Fibroblast of skin of right quadriceps (primary cell): ENCODE results near the gene OTOF.

Experiments used
- DNase-seq: peaks from one replicate; pipeline ENCODE4 v3.0.0-alpha.2; 2013

Gene OTOF

GRCh38 chr2:26444236-26444635 is 33.7 kb downstream of the OTOF start:
- no peak for DNase-seq

- DNase-seq = no peak
These were observed 35.2 kb downstream of the OTOF start for GRCh38 chr2:26442707-26443106.

- DNase-seq = no peak
These were observed 35.6 kb downstream of the OTOF start for GRCh38 chr2:26442301-26442700.

- DNase-seq = peak; percentile 5
These were observed 39.0 kb downstream of the OTOF start for GRCh38 chr2:26438926-26439325.

DNA sequence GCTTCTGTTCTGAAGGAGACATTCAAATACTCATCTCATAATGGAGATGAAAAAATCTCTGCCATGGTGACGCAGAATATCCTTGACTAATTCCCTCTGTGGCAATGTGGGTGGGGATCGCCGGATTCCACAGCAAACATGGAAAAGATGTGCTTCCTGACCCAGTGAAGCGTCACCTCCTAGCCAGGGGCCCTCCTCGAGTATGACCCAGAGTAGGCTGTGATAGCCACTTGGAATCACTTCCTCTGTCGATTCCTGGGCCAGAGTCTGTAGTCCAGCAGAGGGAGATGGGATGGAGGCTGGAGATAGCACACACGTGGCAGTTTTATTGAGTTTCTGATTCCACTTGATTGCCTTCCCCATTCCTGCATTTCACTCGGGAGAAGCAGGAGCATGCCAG is 39.4 kb downstream of the OTOF start:
- DNase-seq = peak; percentile 40

- DNase-seq = no peak
These were observed 42.8 kb downstream of the OTOF start for GRCh38 chr2:26435106-26435505.

DNA sequence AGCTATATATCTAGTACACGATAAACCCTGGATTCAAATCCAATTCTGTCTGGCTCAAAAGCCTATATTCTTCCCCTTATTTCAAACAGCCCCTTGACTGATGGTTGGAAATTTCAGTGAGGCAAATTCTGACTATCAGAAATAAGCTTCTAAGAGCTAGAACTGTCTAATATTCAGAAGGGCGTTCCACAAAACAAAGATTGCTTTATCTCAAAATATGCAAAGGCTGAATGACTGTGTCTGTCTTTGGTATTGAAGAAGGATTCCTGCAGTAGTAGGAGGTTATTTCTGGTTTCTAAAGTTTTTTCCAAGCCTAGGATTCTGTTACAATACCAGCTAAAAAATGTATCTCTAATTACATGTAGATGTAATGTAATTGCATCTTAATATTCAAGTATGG is 45.1 kb downstream of the OTOF start:
- no peak for DNase-seq

GRCh38 chr2:26432363-26432762 is 45.6 kb downstream of the OTOF start:
- no peak for DNase-seq

DNA sequence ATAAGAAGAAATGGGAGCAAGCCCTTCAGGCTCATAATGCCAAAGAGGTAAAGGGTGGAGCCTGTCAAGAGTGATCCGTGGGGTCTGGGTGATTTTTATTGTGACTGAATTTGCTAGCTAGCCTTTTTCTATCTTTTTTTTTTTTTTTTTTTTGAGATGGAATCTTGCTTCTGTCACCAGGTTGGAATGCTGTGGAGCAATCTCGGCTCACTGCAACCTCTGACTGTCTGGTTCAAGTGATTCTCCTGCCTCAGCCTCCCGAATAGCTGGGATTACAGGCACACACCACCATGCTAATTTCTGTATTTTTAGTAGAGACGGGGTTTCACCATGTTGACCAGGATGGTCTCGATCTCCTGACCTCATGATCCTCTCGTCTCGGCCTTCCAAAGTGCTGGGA is 47.1 kb downstream of the OTOF start:
- DNase-seq = peak; percentile 12

DNA sequence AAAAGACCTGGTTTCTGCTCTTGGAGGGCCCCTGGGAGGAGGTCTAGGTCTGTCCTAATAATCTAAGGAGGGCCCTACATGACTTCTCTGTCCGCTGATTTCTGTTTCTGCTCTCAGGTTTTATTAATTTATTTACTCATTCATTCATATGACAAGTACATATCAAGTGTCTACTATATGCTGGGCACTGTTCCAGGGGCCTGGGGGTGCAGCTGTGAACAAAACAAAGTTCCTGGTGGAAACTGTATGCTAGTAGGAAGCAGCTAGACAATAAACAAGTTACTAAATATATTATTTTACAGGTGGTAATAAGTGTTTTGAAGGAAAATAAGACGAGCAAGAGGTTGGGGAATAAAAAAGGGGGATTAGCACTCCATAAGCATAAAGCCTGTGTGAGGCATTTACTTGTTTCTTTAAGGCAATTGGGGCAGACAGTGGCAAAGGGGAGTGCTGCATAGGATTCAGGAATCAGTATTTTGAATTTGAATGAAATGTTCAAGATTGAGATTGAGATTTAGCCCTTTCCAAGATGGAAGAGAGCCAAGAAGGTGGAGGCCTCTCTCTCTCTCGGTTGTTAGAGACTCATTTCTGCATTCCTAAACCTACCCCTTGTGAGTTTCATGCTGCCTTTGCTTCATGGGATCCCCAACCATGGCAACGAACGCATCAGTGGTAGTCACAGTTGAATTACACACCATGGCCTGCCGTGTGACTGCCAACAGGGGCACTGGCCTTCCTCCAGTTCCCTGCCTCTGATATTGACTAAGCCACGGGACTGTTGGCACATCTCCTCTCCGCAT is 47.9 kb downstream of the OTOF start:
- no peak for DNase-seq

GRCh38 chr2:26428846-26429245 is 49.1 kb downstream of the OTOF start:
- no peak for DNase-seq

- DNase-seq = no peak
These were observed 53.7 kb downstream of the OTOF start for GRCh38 chr2:26424221-26424620.

DNA sequence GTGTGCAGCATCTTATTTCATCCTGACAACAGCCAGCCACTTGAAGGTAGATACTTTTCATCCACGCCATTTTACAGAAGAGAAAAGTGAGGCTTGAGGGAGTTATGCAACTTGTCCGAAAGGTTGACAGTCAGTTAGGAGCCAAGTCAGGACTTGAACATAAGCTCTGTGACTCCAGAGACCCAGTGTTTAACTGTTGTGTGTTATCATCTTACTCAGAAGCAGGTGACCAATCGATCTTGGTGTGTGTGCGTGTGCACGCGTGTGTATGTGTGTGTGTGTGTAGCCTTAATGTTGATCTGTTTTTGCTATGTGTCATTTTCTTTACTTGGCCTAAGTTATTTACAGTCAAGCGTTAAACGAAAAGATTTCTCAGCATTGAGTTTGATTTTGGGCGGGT is 54.2 kb downstream of the OTOF start:
- DNase-seq = no peak

DNA sequence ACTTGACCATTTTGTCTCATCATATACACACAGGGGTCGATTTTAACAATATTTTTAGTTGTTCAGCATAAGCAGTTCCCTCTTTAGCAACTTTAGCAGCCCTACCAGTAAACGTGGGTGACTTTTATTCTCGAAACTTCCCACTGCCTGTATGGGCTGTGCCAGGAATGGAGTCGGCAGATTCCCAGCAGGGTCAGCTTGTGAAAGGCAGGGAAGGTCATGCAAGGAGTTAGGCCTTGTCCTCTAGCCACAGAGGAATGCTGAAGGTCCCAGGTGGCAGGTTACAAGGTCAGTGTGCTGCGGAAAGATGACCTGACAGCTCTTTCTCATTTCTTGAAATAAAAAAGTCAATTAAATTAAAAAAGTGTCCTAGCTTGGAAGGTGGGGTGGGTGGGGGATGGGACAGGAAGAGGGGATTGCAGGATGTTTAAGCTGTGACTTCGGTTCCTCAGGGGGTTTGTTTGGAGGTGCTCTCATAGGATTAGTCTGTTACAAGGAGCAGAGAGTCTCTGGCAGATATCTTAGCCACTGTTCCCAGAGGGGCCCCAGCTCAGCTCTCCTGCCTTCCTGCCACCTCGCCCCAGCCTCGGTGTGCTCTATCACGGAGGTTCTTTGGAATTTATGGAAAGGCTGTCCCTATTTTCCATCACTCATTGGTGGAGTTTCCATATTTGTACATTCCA is 54.8 kb downstream of the OTOF start:
- no peak for DNase-seq

GRCh38 chr2:26421961-26422360 is 56.0 kb downstream of the OTOF start:
- DNase-seq = no peak

DNA sequence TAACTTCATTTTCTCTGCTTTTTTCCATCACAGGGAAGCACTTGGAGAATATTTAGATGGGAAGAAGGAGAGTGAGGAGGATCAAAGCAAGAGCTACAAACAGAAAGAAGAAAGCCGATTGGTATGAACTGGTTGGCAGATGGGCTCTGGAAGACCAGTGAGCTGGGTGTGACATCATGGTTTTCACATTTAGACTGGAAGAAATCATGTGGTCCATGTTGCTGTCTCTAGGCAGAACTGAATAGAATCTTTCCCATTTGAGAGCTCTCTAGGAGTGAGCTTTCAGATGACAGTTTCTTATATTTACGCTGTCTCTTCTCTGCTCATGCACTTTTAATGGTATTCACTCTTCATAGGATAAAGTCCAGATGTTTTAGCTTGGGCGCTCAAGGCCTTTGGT is 63.6 kb downstream of the OTOF start:
- no peak for DNase-seq

DNA sequence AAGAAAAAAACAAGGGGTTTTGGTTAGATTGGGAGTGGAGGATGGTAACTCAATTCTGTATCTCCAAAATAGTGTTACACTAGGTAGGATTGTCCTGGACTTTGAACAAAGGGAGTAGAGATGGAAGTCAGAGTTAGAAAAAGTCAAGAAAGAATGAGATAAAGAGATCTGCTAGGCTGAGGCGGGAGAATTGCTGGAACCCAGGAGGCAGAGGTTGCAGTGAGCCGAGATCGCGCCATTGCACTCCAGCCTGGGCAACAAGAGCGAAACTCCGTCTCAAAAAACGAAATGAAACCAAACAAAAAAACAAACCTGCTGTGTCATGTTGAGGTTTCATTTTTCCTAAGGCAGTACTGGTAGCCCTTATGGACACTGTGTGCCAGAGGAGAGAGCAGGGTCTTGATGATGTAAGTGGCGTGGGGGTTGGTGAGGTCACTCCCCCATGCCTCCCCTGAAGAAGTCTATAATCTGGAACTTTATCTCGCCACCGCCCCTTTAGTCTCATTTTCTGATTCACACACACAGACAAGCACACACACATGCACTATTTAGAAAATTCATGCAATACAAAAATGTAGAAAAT is 65.7 kb downstream of the OTOF start:
- DNase-seq = no peak

GRCh38 chr2:26411419-26411818 is 66.5 kb downstream of the OTOF start:
- no peak for DNase-seq

DNA sequence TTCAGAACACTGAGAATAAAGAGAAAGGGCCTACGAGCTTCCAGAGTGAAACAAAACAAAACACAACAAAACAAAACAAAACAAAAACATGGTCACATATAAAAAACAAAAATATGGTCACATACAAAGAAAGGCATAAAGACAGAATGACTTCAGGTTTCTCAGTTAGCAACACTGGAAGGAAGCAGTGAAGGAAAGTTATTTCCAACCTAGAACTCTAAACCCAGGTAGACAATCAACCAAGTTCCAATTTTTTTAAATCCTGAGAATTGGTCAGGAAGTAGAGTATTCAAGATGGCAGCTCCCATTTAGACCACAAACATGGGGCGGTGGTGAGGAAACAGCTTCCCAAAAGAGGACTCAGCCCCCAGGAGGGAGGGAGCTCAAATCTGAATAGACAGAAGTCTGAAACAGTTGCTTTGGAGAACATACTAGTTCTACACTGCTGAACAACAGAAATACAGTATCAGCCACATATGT is 67.1 kb downstream of the OTOF start:
- DNase-seq = no peak

DNA sequence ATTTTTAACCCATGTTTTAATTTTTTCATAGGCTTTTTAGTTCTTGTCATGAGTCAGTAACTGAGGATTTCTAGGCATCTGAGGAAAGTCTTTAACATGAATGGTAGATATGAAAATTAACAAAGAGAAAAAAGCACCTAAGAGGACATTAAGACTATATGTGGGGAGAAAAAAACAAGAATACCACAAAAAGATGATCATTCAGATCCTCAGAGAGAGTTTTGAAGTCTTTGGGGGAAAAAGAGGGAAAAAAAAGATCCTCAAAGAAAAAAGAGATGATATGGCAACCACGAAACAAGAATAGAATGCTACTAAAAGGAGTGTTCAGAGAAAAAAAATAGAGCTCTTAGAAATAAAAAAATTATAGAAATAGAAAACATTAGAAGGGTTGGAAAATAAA is 68.1 kb downstream of the OTOF start:
- DNase-seq = no peak

DNA sequence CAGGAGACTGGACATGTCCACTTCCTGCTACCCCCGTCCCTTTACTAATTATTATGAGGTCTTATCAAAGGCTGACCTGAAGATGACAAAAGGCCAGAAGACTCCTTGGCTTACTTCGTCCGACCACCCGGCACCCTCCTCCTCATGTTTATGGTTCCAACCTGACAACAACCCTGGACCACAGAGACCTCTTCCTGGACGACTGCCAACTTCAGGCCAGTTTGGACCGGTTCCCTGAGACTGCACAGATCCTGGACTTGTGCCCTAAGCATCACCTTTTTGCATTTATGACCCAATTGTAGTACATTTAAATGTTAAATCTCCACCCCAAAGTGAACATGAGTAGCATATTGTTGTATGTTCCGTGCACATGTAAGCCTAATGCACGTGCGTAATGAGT is 70.4 kb downstream of the OTOF start:
- no peak for DNase-seq
